Iris pigment epithelial cell (primary cell): ENCODE results near the gene NMD3.

Source experiments
- DNase-seq: peaks from one replicate; pipeline ENCODE4 v3.0.0-alpha.2; 2011; ENCODE audit warnings: low read depth

NMD3 gene

GRCh38 chr3:161220850-161221753, at the start of gene NMD3:
NMD3 (plus strand) TSS chr3:161221311; CDS start chr3:161222014, 703 bp downstream.
- peak; percentile 92 for DNase-seq

GRCh38 chr3:161171639-161172552, 49.2 kb upstream of the NMD3 start:
- peak; percentile 45 for DNase-seq

- no peak for DNase-seq
Observed at GRCh38 chr3:161175506-161175905, 45.6 kb upstream of the NMD3 start.

GRCh38 chr3:161177991-161178390, 43.1 kb upstream of the NMD3 start:
- DNase-seq: peak; percentile 16

GRCh38 chr3:161181371-161181770, 39.7 kb upstream of the NMD3 start:
- DNase-seq: peak; percentile 67

- no peak for DNase-seq
Observed at GRCh38 chr3:161187046-161187445, 34.1 kb upstream of the NMD3 start.

GRCh38 chr3:161197855-161198850, 23.0 kb upstream of the NMD3 start:
- DNase-seq: peak; percentile 8

- no peak for DNase-seq
Observed at GRCh38 chr3:161199926-161200325, 21.2 kb upstream of the NMD3 start.

GRCh38 chr3:161203485-161204098, 17.5 kb upstream of the NMD3 start:
- DNase-seq: no peak

- no peak for DNase-seq
Observed at GRCh38 chr3:161208931-161209330, 12.2 kb upstream of the NMD3 start.

- no peak for DNase-seq
Observed at GRCh38 chr3:161212171-161212771, 8.8 kb upstream of the NMD3 start.

GRCh38 chr3:161212906-161213305, 8.2 kb upstream of the NMD3 start:
- no peak for DNase-seq

GRCh38 chr3:161213644-161214043, 7.5 kb upstream of the NMD3 start:
- DNase-seq: no peak

GRCh38 chr3:161215185-161215584, 5.9 kb upstream of the NMD3 start:
- no peak for DNase-seq

- no peak for DNase-seq
Observed at GRCh38 chr3:161217496-161217895, 3.6 kb upstream of the NMD3 start.

GRCh38 chr3:161219495-161219894, 1.6 kb upstream of the NMD3 start:
- no peak for DNase-seq

GRCh38 chr3:161221806-161222600, 892 bp downstream of the NMD3 start:
- peak; percentile 25 for DNase-seq

GRCh38 chr3:161222662-161223061, 1.6 kb downstream of the NMD3 start:
- no peak for DNase-seq

- DNase-seq: no peak
Observed at GRCh38 chr3:161224786-161225185, 3.7 kb downstream of the NMD3 start.
